HCT116 (cell line): ENCODE data around the gene KASH5. TPM values are rescaled to one million over a fixed set of nuclear protein-coding genes. Genes with fewer than 3 reads are reported as not detected.

Experiments
- ATAC-seq: fragments of 200-7000 bp; cut with Tn5 transposase; 2 replicates; pipeline ENCODE4 v1.9.1; 2020; ENCODE audit warnings: mild to moderate bottlenecking, moderate library complexity
- BruUV-seq: library from RNA; stranded (reverse); fragments of 400-500 nt; replicated peaks from 2 replicates; lab custom pipeline; 2021; lab: Mats Ljungman, UMichigan
- CTCF ChIA-PET: fragments of 300-600 bp; sonication (Branson Sonifier 250); formaldehyde crosslinking; loops from one replicate; lab custom pipeline; 2021; ENCODE audit warnings: antibody characterized with exemption; lab: Charles Lee
- POLR2A ChIA-PET: fragments of 300-600, 350-600 bp; sonication (Branson Sonifier 250); formaldehyde crosslinking; loops from one replicate; lab custom pipeline; 2021; ENCODE audit warnings: antibody characterized with exemption; lab: Charles Lee
- RAD21 ChIA-PET, 2 experiments: fragments of 300-600 bp; sonication (Branson Sonifier 250); formaldehyde crosslinking; loops; one replicate each; lab custom pipeline; 2023; ENCODE audit warnings: low total read pairs in 2 of 2; ENCODE audit not compliant: uncharacterized antibody in 2 of 2, unreplicated experiment in 2 of 2, low non-redundant PET in 1 of 2; lab: Charles Lee
- DNase-seq: peaks from one replicate; pipeline ENCODE4 v3.0.0-alpha.2; 2010; ENCODE audit warnings: low read depth, low spot score
- H2AFZ ChIP-seq: fragments of 200-600 bp; shearing (Covaris generic), sonication (generic); 2 replicates; pipeline ENCODE4 v1.6.1; 2017; ENCODE audit warnings: low read depth, mixed run types, mixed read lengths, antibody characterized with exemption, low read length; ENCODE audit not compliant: poor library complexity, severe bottlenecking
- H3K27ac ChIP-seq: 2 replicates; pipeline ENCODE4 v1.5.1; 2012; ENCODE audit warnings: low read depth, low read length
- H3K27me3 ChIP-seq: fragments of 200-600 bp; sonication (generic); 2 replicates; pipeline ENCODE4 v1.6.1; 2016; ENCODE audit warnings: mixed run types, low read length, mixed read lengths; ENCODE audit not compliant: insufficient read depth
- H3K36me3 ChIP-seq, 2 experiments: fragments of 200-500 bp in 1 of 2; fragments of 200-600 bp in 1 of 2; sonication (Bioruptor generic) in 1 of 2; sonication (generic) in 1 of 2; 2 replicates each; pipeline versions ENCODE4 v1.5.1 to v1.6.1; 2014 to 2016; ENCODE audit warnings: low read length in 2 of 2, inconsistent platforms in 1 of 2, mixed read lengths in 1 of 2, mixed run types in 1 of 2; ENCODE audit not compliant: insufficient read depth in 2 of 2, control insufficient read depth in 1 of 2
- H3K4me1 ChIP-seq, 2 experiments: fragments of 200-600 bp in 1 of 2; sonication (generic) in 1 of 2; 2 replicates each; pipeline versions ENCODE4 v1.5.1 to v1.6.1; 2012 to 2017; ENCODE audit warnings: low read length in 2 of 2, inconsistent platforms in 1 of 2, mild to moderate bottlenecking in 1 of 2, mixed read lengths in 1 of 2, mixed run types in 1 of 2, moderate library complexity in 1 of 2; ENCODE audit not compliant: insufficient read depth in 2 of 2, control insufficient read depth in 1 of 2
- H3K4me2 ChIP-seq: fragments of 200-600 bp; sonication (generic); 2 replicates; pipeline ENCODE4 v1.6.1; 2017; ENCODE audit warnings: mixed run types, low read length, mixed read lengths
- H3K4me3 ChIP-seq, 2 experiments: fragments of 200-600 bp in 1 of 2; sonication (generic) in 1 of 2; replicated peaks in 1 of 2; 2 replicates each; pipeline ENCODE4 v1.5.1; 2011 to 2016; ENCODE audit warnings: low read length in 2 of 2, control low read depth in 1 of 2, low read depth in 1 of 2, mild to moderate bottlenecking in 1 of 2, mixed read lengths in 1 of 2, mixed run types in 1 of 2
- H3K79me2 ChIP-seq: fragments of 200-600 bp; sonication (generic); 2 replicates; pipeline ENCODE4 v1.6.1; 2017; ENCODE audit warnings: mild to moderate bottlenecking, mixed run types, low read length, moderate library complexity, mixed read lengths; ENCODE audit not compliant: insufficient read depth
- H3K9ac ChIP-seq: fragments of 200-600 bp; sonication (generic); 2 replicates; pipeline ENCODE4 v1.6.1; 2016; ENCODE audit warnings: low read length, mixed read lengths
- H3K9me2 ChIP-seq: fragments of 200-600 bp; sonication (generic), shearing (Covaris generic); 2 replicates; pipeline ENCODE4 v1.6.1; 2017; ENCODE audit warnings: mixed run types, mild to moderate bottlenecking, moderate library complexity; ENCODE audit not compliant: insufficient read depth
- H3K9me3 ChIP-seq, 2 experiments: fragments of 200-500 bp in 1 of 2; fragments of 200-600 bp in 1 of 2; sonication (Bioruptor generic) in 1 of 2; sonication (generic) in 1 of 2; 2 replicates each; pipeline ENCODE4 v1.6.1; 2014 to 2017; ENCODE audit warnings: low read length in 2 of 2, mixed read lengths in 2 of 2, inconsistent platforms in 1 of 2, low read depth in 1 of 2, mild to moderate bottlenecking in 1 of 2, mixed run types in 1 of 2, moderate library complexity in 1 of 2; ENCODE audit not compliant: control insufficient read depth in 1 of 2, insufficient read depth in 1 of 2
- H4K20me1 ChIP-seq: fragments of 200-600 bp; sonication (generic), shearing (Covaris generic); 2 replicates; pipeline ENCODE4 v1.6.1; 2017; ENCODE audit warnings: mixed run types, mild to moderate bottlenecking, moderate library complexity; ENCODE audit not compliant: insufficient read depth
- EZH2 ChIP-seq: fragments of 200-600 bp; sonication (generic); IDR thresholded peaks from 2 replicates; pipeline ENCODE4 v1.6.1; 2017; ENCODE audit warnings: antibody characterized with exemption, mixed run types
- FOSL1 ChIP-seq: IDR thresholded peaks from 2 replicates; pipeline ENCODE4 v1.6.1; 2012; ENCODE audit warnings: low read depth
- POLR2A ChIP-seq: IDR thresholded peaks from 2 replicates; pipeline ENCODE4 v1.7.0; 2011; ENCODE audit warnings: borderline replicate concordance; ENCODE audit not compliant: insufficient read depth, insufficient read length; ENCODE audit errors: extremely low read depth
- RAD21 ChIP-seq: IDR thresholded peaks from 2 replicates; pipeline ENCODE4 v1.6.1; 2012; ENCODE audit warnings: low read depth, mild to moderate bottlenecking
- SIN3A ChIP-seq: IDR thresholded peaks from 2 replicates; pipeline ENCODE4 v1.6.1; 2012; ENCODE audit warnings: low read depth
- SP1 ChIP-seq: IDR thresholded peaks from 2 replicates; pipeline ENCODE4 v1.6.1; 2012; ENCODE audit warnings: low read depth
- TCF7L2 ChIP-seq: IDR thresholded peaks from 2 replicates; pipeline ENCODE4 v1.7.0; 2011; ENCODE audit warnings: borderline replicate concordance, inconsistent platforms; ENCODE audit not compliant: insufficient read depth, insufficient read length; ENCODE audit errors: extremely low read depth
- ZFX ChIP-seq: fragments of 450-650 bp; IDR thresholded peaks from 2 replicates; pipeline ENCODE4 v1.6.1; 2017
- intact Hi-C: fragments of 100-400 bp; cut with micrococcal nuclease; formaldehyde crosslinking; loops from 2 replicates; pipeline ENCODE4 v1.10.0; 2022
- total RNA-seq: library from RNA; stranded (reverse); gene quantifications from one replicate; pipeline ENCODE4 v1.2.1, GENCODE V29; 2021; ENCODE audit not compliant: unreplicated experiment
- TF ChIP-seq, protein P1 (sequence below): IDR thresholded peaks from 2 replicates; pipeline ENCODE4 v1.6.1; 2011; ENCODE audit warnings: mild to moderate bottlenecking, low read length, moderate library complexity; ENCODE audit not compliant: insufficient replicate concordance; ENCODE audit errors: extremely low read depth
- TF ChIP-seq, protein P2 (sequence below): IDR thresholded peaks from 2 replicates; pipeline ENCODE4 v1.6.1; 2012
- TF ChIP-seq, protein P3 (sequence below): IDR thresholded peaks from 2 replicates; pipeline ENCODE4 v1.6.1; 2012

Gene KASH5
- total RNA-seq, 1 experiment from 2014 or later, result not detected

DNA sequence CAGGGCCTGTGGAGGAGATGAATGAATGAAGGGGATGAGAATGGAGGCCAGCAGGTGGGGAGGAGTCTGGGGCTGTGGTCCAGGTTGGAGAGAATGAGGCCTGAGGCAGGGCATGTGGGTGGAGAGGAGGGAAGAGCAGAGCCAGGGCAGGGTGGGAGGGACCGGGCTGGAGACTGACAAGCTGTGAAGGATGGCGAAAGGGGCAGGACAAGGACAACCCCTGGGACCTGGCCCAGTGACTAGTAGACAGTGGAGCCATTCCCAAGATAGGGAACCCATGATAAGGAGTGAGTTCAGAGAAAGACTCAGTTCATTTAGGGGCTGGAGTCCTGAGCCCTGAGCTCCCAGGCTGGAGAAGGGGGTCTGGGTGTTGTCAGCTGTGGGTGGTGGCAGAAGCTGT is 32.2 kb downstream of the KASH5 start:
- CTCF ChIA-PET, result interaction anchor here (1.1 kb wide), 1 partner anchor 9 kb away, joined by 3 read pairs; no protein-coding TSS in a partner anchor
- no TSS peak for BruUV-seq

More for the DNA sequence above, 32.2 kb downstream of the KASH5 start:
- H3K27ac ChIP-seq, result no peak overlapping the region
- no peak for DNase-seq
- H3K36me3 ChIP-seq, result no peaks in the 10 kb centered on the region
- H3K4me1 ChIP-seq, result peaks cover 0 to 9% of the 10 kb centered on the region in 2 experiments; a peak in 2 of 4 replicates
- H3K9me2 ChIP-seq, result no peaks in the 10 kb centered on the region
- RAD21 ChIA-PET, result no interaction called here
- peaks cover 20% of the 10 kb centered on the region; the same call in 1 of the 2 replicates for H3K27me3 ChIP-seq
- no peaks in the 10 kb centered on the region for H3K79me2 ChIP-seq
- H3K4me3 ChIP-seq, result no peak overlapping the region
- POLR2A ChIA-PET, result no interaction called here
- H3K4me2 ChIP-seq, result no peak overlapping the region
- no peak overlapping the region for H2AFZ ChIP-seq
- intact Hi-C loops, result no loop called here
- H3K9me3 ChIP-seq, result no peaks in the 10 kb centered on the region
- TF ChIP-seq ZFX (no peak), FOSL1 (no peak), SP1 (no peak), SIN3A (no peak), TCF7L2 (no peak), RAD21 (no peak), POLR2A (no peak), EZH2 (no peak)
- TF ChIP-seq, protein P1, sequence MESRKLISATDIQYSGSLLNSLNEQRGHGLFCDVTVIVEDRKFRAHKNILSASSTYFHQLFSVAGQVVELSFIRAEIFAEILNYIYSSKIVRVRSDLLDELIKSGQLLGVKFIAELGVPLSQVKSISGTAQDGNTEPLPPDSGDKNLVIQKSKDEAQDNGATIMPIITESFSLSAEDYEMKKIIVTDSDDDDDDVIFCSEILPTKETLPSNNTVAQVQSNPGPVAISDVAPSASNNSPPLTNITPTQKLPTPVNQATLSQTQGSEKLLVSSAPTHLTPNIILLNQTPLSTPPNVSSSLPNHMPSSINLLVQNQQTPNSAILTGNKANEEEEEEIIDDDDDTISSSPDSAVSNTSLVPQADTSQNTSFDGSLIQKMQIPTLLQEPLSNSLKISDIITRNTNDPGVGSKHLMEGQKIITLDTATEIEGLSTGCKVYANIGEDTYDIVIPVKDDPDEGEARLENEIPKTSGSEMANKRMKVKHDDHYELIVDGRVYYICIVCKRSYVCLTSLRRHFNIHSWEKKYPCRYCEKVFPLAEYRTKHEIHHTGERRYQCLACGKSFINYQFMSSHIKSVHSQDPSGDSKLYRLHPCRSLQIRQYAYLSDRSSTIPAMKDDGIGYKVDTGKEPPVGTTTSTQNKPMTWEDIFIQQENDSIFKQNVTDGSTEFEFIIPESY, result no peak
- TF ChIP-seq, protein P2, sequence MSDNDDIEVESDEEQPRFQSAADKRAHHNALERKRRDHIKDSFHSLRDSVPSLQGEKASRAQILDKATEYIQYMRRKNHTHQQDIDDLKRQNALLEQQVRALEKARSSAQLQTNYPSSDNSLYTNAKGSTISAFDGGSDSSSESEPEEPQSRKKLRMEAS, result no peak
- TF ChIP-seq, protein P3, sequence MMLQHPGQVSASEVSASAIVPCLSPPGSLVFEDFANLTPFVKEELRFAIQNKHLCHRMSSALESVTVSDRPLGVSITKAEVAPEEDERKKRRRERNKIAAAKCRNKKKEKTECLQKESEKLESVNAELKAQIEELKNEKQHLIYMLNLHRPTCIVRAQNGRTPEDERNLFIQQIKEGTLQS, result no peak
- H3K9ac ChIP-seq, result no peak overlapping the region
- no peak for ATAC-seq
- H4K20me1 ChIP-seq, result no peaks in the 10 kb centered on the region
